HCT116 (cell line): Measurements from ENCODE around the gene PIAS4. TPM values are rescaled to one million over a fixed set of nuclear protein-coding genes. Genes with fewer than 3 reads are reported as not detected.
A peak's percentile ranks its signal among the peaks of the same experiment; 100 is the strongest.

Source experiments
- ATAC-seq: fragments of 200-7000 bp; cut with Tn5 transposase; 2 replicates; pipeline ENCODE4 v1.9.1; 2020; ENCODE audit warnings: mild to moderate bottlenecking, moderate library complexity
- BruUV-seq: library from RNA; stranded (reverse); fragments of 400-500 nt; replicated peaks from 2 replicates; lab custom pipeline; 2021; lab: Mats Ljungman, UMichigan
- CTCF ChIA-PET: fragments of 300-600 bp; sonication (Branson Sonifier 250); formaldehyde crosslinking; loops from one replicate; lab custom pipeline; 2021; ENCODE audit warnings: antibody characterized with exemption; lab: Charles Lee
- POLR2A ChIA-PET: fragments of 300-600, 350-600 bp; sonication (Branson Sonifier 250); formaldehyde crosslinking; loops from one replicate; lab custom pipeline; 2021; ENCODE audit warnings: antibody characterized with exemption; lab: Charles Lee
- RAD21 ChIA-PET, 2 experiments: fragments of 300-600 bp; sonication (Branson Sonifier 250); formaldehyde crosslinking; loops; one replicate each; lab custom pipeline; 2023; ENCODE audit warnings: low total read pairs in 2 of 2; ENCODE audit not compliant: uncharacterized antibody in 2 of 2, unreplicated experiment in 2 of 2, low non-redundant PET in 1 of 2; lab: Charles Lee
- DNase-seq: peaks from one replicate; pipeline ENCODE4 v3.0.0-alpha.2; 2010; ENCODE audit warnings: low read depth, low spot score
- H2AFZ ChIP-seq: fragments of 200-600 bp; shearing (Covaris generic), sonication (generic); 2 replicates; pipeline ENCODE4 v1.6.1; 2017; ENCODE audit warnings: low read depth, mixed run types, mixed read lengths, antibody characterized with exemption, low read length; ENCODE audit not compliant: poor library complexity, severe bottlenecking
- H3K27ac ChIP-seq: 2 replicates; pipeline ENCODE4 v1.5.1; 2012; ENCODE audit warnings: low read depth, low read length
- H3K27me3 ChIP-seq: fragments of 200-600 bp; sonication (generic); 2 replicates; pipeline ENCODE4 v1.6.1; 2016; ENCODE audit warnings: mixed run types, low read length, mixed read lengths; ENCODE audit not compliant: insufficient read depth
- H3K36me3 ChIP-seq, 2 experiments: fragments of 200-500 bp in 1 of 2; fragments of 200-600 bp in 1 of 2; sonication (Bioruptor generic) in 1 of 2; sonication (generic) in 1 of 2; 2 replicates each; pipeline versions ENCODE4 v1.5.1 to v1.6.1; 2014 to 2016; ENCODE audit warnings: low read length in 2 of 2, inconsistent platforms in 1 of 2, mixed read lengths in 1 of 2, mixed run types in 1 of 2; ENCODE audit not compliant: insufficient read depth in 2 of 2, control insufficient read depth in 1 of 2
- H3K4me1 ChIP-seq, 2 experiments: fragments of 200-600 bp in 1 of 2; sonication (generic) in 1 of 2; 2 replicates each; pipeline versions ENCODE4 v1.5.1 to v1.6.1; 2012 to 2017; ENCODE audit warnings: low read length in 2 of 2, inconsistent platforms in 1 of 2, mild to moderate bottlenecking in 1 of 2, mixed read lengths in 1 of 2, mixed run types in 1 of 2, moderate library complexity in 1 of 2; ENCODE audit not compliant: insufficient read depth in 2 of 2, control insufficient read depth in 1 of 2
- H3K4me2 ChIP-seq: fragments of 200-600 bp; sonication (generic); 2 replicates; pipeline ENCODE4 v1.6.1; 2017; ENCODE audit warnings: mixed run types, low read length, mixed read lengths
- H3K4me3 ChIP-seq, 2 experiments: fragments of 200-600 bp in 1 of 2; sonication (generic) in 1 of 2; replicated peaks in 1 of 2; 2 replicates each; pipeline ENCODE4 v1.5.1; 2011 to 2016; ENCODE audit warnings: low read length in 2 of 2, control low read depth in 1 of 2, low read depth in 1 of 2, mild to moderate bottlenecking in 1 of 2, mixed read lengths in 1 of 2, mixed run types in 1 of 2
- H3K79me2 ChIP-seq: fragments of 200-600 bp; sonication (generic); 2 replicates; pipeline ENCODE4 v1.6.1; 2017; ENCODE audit warnings: mild to moderate bottlenecking, mixed run types, low read length, moderate library complexity, mixed read lengths; ENCODE audit not compliant: insufficient read depth
- H3K9ac ChIP-seq: fragments of 200-600 bp; sonication (generic); 2 replicates; pipeline ENCODE4 v1.6.1; 2016; ENCODE audit warnings: low read length, mixed read lengths
- H3K9me2 ChIP-seq: fragments of 200-600 bp; sonication (generic), shearing (Covaris generic); 2 replicates; pipeline ENCODE4 v1.6.1; 2017; ENCODE audit warnings: mixed run types, mild to moderate bottlenecking, moderate library complexity; ENCODE audit not compliant: insufficient read depth
- H3K9me3 ChIP-seq, 2 experiments: fragments of 200-500 bp in 1 of 2; fragments of 200-600 bp in 1 of 2; sonication (Bioruptor generic) in 1 of 2; sonication (generic) in 1 of 2; 2 replicates each; pipeline ENCODE4 v1.6.1; 2014 to 2017; ENCODE audit warnings: low read length in 2 of 2, mixed read lengths in 2 of 2, inconsistent platforms in 1 of 2, low read depth in 1 of 2, mild to moderate bottlenecking in 1 of 2, mixed run types in 1 of 2, moderate library complexity in 1 of 2; ENCODE audit not compliant: control insufficient read depth in 1 of 2, insufficient read depth in 1 of 2
- H4K20me1 ChIP-seq: fragments of 200-600 bp; sonication (generic), shearing (Covaris generic); 2 replicates; pipeline ENCODE4 v1.6.1; 2017; ENCODE audit warnings: mixed run types, mild to moderate bottlenecking, moderate library complexity; ENCODE audit not compliant: insufficient read depth
- CBX3 ChIP-seq: IDR thresholded peaks from 2 replicates; pipeline ENCODE4 v1.6.1; 2012; ENCODE audit warnings: low read depth
- CEBPB ChIP-seq: IDR thresholded peaks from 2 replicates; pipeline ENCODE4 v1.6.1; 2012; ENCODE audit warnings: low read depth
- CTCF ChIP-seq, 3 experiments: fragments of 200-600 bp in 1 of 3; sonication (generic) in 1 of 3; IDR thresholded peaks in 2 of 3; conservative IDR thresholded peaks in 1 of 3; 2 replicates each; pipeline ENCODE4 v1.5.1; 2012 to 2017; ENCODE audit warnings: low read depth in 2 of 3, low read length in 2 of 3, antibody characterized with exemption in 1 of 3, borderline replicate concordance in 1 of 3, control low read depth in 1 of 3, mild to moderate bottlenecking in 1 of 3, mixed read lengths in 1 of 3, mixed run types in 1 of 3, moderate library complexity in 1 of 3; ENCODE audit not compliant: insufficient read depth in 1 of 3
- EGR1 ChIP-seq: IDR thresholded peaks from 2 replicates; pipeline ENCODE4 v1.6.1; 2012; ENCODE audit warnings: low read depth
- ELF1 ChIP-seq: IDR thresholded peaks from 2 replicates; pipeline ENCODE4 v1.6.1; 2012; ENCODE audit warnings: low read depth, borderline replicate concordance
- EZH2 ChIP-seq: fragments of 200-600 bp; sonication (generic); IDR thresholded peaks from 2 replicates; pipeline ENCODE4 v1.6.1; 2017; ENCODE audit warnings: antibody characterized with exemption, mixed run types
- POLR2A ChIP-seq: IDR thresholded peaks from 2 replicates; pipeline ENCODE4 v1.7.0; 2011; ENCODE audit warnings: borderline replicate concordance; ENCODE audit not compliant: insufficient read depth, insufficient read length; ENCODE audit errors: extremely low read depth
- SRF ChIP-seq: IDR thresholded peaks from 2 replicates; pipeline ENCODE4 v1.6.1; 2012; ENCODE audit warnings: low read depth
- ZBTB33 ChIP-seq: IDR thresholded peaks from 2 replicates; pipeline ENCODE4 v1.6.1; 2011; ENCODE audit warnings: mild to moderate bottlenecking, low read length, moderate library complexity; ENCODE audit not compliant: insufficient replicate concordance; ENCODE audit errors: extremely low read depth
- ZFX ChIP-seq: fragments of 450-650 bp; IDR thresholded peaks from 2 replicates; pipeline ENCODE4 v1.6.1; 2017
- intact Hi-C: fragments of 100-400 bp; cut with micrococcal nuclease; formaldehyde crosslinking; loops from 2 replicates; pipeline ENCODE4 v1.10.0; 2022
- total RNA-seq: library from RNA; stranded (reverse); gene quantifications from one replicate; pipeline ENCODE4 v1.2.1, GENCODE V29; 2021; ENCODE audit not compliant: unreplicated experiment

The PIAS4 gene
- total RNA-seq, 1 experiment from 2014 or later = 28.4 TPM

- no peaks in the 10 kb centered on the region for H3K9me3 ChIP-seq
- no peaks in the 10 kb centered on the region for H3K27me3 ChIP-seq
- ChIA-PET CTCF (interaction anchor here (0.9 kb wide), 1 partner anchor 72 kb away, joined by 3 read pairs; no protein-coding TSS in a partner anchor), POLR2A (interaction anchor here (0.5 kb wide), 1 partner anchor 181 kb away, joined by 3 read pairs; no protein-coding TSS in a partner anchor), RAD21 (no interaction called here)
- H3K9ac ChIP-seq = peak overlapping the region; percentile 91
- no TSS peak for BruUV-seq
- peak overlapping the region; percentile 75 to 82 for H3K4me3 ChIP-seq
- DNase-seq = no peak
- intact Hi-C loops = loop anchor here (5.0 to 10.0 kb wide), 3 partner anchors 67 to 363 kb away; partner anchors contain the start of genes ANKRD24, PIP5K1C, SIRT6 and TJP3
- no peak for TF ChIP-seq POLR2A
- TF ChIP-seq SRF = no peak
- no peak; the same call in 1 of the 2 replicates for TF ChIP-seq ZFX
- no peak for TF ChIP-seq EGR1
- no peak for TF ChIP-seq CTCF (IDR thresholded peaks at IDR 0.05 in 2 of 3, conservative IDR thresholded peaks at IDR 0.05 in 1 of 3; ENCODE audit: borderline replicate concordance in 1 of 3, insufficient read depth in 1 of 3, low read depth in 2 of 3, low read length in 2 of 3)
- no peak for TF ChIP-seq ELF1
- no peak for TF ChIP-seq CBX3
- TF ChIP-seq EZH2 = no peak
- no peak for TF ChIP-seq ZBTB33
- no peak for TF ChIP-seq CEBPB
- TF ChIP-seq, all 23 proteins: peak for 0
- Histone ChIP-seq H2AFZ (no peak overlapping the region), H3K4me1 (peaks cover 16 to 27% of the 10 kb centered on the region in 2 experiments), H3K27ac (peak overlapping the region; percentile 22; the same call in 1 of the 2 replicates), H3K9me2 (no peaks in the 10 kb centered on the region), H3K79me2 (peaks cover 26% of the 10 kb centered on the region), H3K4me2 (peak overlapping the region; percentile 89), H4K20me1 (peaks cover 3% of the 10 kb centered on the region; the same call in 1 of the 2 replicates), H3K36me3 (peaks cover 0 to 9% of the 10 kb centered on the region in 2 experiments; a peak in 1 of 4 replicates)
- no peak for ATAC-seq
Measured at GRCh38 chr19:4067396-4068046, 60.0 kb downstream of the PIAS4 start.
